MM.1S (cell line): ENCODE measurements around the gene DPPA4.

ENCODE experiments used
- CTCF ChIP-seq: fragments of 300-600 bp; sonication (generic); IDR thresholded peaks from 2 replicates; pipeline ENCODE4 v1.5.1; 2016; ENCODE audit warnings: antibody characterized with exemption, low read length, mixed read lengths
- EZH2 ChIP-seq: fragments of 300-600 bp; sonication (generic); optimal IDR thresholded peaks from 2 replicates; pipeline ENCODE3; 2017; ENCODE audit warnings: low read depth, mild to moderate bottlenecking, antibody characterized with exemption, low read length, mixed read lengths

DNA sequence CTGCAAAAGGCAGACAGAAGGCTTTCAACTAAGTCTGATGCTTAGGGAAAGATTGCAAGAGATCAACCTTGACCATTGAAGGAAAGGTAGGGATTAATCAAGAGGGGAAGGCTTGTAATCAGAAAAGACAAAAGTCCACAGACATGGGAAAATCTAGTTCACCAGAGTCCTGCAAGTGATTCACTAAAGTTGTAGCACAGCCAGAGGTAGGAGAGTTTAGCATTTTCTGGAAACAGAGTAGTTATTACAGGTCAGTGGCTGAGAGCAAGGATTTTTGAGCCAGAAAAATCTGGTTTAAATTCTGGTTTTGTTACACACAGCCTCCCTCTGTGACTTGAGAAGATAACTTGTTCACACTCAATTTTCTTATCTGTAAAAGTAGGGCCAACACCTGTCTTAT, 35.3 kb upstream of the DPPA4 start:
- no peak for TF ChIP-seq CTCF
- no peak for TF ChIP-seq EZH2
